ACHN (cell line): ENCODE data around the gene RBM5.

Experiments
- DNase-seq: peaks from one replicate; pipeline ENCODE4 v3.0.0-alpha.2; 2015
- in situ Hi-C: cut with HindIII; loops from 2 replicates; pipeline ENCODE4 v1.10.0; 2017; ENCODE audit warnings: low sequenced_read_pairs, low pct_ligation_motif_present, low pct_unique_long_range_greater_than_20kb

Gene RBM5

DNA sequence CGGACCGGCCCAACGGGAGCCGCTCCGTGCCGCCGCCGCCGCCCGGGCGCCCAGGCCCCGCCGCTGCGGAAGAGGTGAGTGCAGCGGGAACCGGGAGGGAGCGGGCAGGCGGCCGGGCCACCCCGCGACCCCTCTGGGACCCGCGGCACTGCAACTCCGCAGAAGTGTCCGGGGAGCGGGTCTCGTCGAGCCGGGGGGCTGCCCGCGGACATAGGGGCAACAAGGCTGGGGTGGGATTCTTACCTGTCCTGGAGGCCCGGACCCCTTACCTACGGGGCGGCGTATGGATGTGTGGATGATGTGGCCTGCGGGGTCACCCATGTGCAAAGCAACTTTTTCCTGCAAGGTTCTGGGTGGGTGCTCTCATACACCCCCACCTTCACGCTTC is 66.8 kb downstream of the RBM5 start:
- DNase-seq = no peak
- in situ Hi-C loops = no loop called here

DNA sequence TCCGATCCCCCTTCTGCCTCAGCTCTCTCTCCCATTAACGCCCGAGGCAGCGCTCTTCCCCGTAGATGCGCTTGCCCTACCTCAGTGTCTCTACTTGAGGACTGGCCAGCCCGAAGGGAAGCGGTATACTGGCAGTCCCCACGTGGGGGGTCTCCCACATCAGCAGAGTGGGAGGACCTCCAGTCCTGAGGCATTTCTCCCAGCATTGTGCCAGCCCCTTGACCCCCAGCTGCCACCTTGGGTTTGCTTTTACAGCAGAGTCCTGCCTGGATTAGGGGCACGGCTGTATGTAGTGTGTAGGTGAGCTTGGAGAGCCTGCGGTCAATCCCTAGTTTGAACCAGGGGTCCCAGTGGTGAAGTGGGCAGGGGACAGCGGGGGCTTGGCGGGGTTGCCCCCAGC is 67.2 kb downstream of the RBM5 start:
- in situ Hi-C loops = no loop called here
- DNase-seq = peak; percentile 39

- in situ Hi-C loops = no loop called here
- peak; percentile 51 for DNase-seq
Observed at GRCh38 chr3:50156549-50157493, 68.1 kb downstream of the RBM5 start.

- in situ Hi-C loops = no loop called here
- DNase-seq = no peak
Observed at GRCh38 chr3:50157827-50158529, 69.3 kb downstream of the RBM5 start.

DNA sequence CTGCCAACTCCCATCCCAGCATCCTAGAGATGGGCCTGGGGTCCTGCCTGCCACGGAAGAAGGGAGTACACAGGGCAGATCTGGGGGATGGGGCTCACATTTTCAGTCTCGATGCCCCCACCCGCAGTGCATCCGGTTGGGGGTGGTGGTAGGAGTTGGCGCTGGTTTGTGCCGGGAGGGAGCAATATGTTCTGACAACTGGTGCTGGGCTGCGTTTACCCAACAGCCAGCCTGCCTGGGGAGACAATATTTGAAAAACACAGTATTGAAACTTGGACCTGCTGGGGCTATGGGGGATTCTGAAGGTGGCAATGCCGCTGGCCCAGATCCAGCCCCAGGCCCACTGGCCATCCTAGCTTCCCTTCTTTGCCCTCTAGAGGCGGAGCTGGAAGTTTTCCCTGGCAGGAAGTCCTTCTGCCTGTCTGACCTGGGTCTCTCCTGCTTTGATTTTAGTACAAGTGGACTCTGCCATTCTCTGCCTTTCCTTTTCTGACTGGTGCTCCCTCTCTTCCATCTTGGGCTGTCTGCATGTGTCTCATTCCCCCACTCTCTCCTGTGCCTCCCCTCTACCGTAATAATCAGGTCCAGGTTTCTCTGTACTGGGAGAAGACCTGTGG is 69.9 kb downstream of the RBM5 start:
- DNase-seq = no peak
- in situ Hi-C loops = no loop called here

- no peak for DNase-seq
- in situ Hi-C loops = no loop called here
Observed at GRCh38 chr3:50160561-50160983, 71.9 kb downstream of the RBM5 start.

GRCh38 chr3:50161320-50161719 is 72.6 kb downstream of the RBM5 start:
- in situ Hi-C loops = no loop called here

GRCh38 chr3:50162034-50162883 is 73.5 kb downstream of the RBM5 start:
- in situ Hi-C loops = no loop called here
- DNase-seq = no peak

More at GRCh38 chr3:50161320-50161719, 72.6 kb downstream of the RBM5 start:
- DNase-seq = no peak

DNA sequence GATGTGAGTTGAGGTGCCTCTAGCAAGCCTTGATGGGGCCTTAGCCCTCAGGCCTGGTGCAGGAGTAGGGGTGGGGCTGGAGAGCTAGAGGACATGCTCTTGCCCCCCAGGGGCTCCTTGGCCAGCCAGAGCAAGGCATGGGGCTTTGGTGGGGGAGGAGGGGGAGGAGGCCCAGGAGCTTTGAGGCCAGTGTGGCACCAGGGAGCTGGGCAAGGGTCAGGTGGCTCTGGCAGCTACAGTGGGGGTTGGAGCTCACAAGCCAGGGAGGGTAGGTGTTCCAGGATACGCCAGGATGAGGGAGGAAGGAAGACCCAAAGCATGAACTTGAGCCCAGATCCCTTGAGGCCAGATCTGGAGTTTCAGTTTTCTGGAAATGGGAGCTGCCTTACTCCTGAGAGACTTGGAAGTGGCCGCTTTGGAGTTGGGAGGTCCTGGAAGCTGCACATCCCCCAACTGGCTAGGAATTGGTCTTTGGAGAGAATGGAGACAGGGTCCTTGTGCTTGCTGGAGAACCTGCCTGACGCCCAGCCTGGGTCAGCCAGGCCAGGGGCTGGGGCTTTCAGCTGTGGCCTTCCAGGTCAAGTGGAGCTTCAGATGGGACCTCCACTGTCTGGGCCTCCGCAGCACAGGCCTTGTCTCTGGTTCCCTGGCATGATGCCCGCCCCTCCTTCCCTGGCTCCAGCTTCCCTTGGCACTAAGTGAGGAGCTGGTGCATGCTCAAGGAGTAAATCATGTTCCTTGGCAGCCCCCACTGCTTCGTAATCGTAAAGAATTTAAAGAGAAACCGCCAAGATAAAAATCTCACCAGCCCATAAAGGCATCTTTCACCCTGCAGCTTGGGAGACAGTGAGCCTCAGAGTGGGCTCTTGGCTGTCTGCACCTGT is 75.1 kb downstream of the RBM5 start:
- DNase-seq = peak; percentile 89
- in situ Hi-C loops = no loop called here

- in situ Hi-C loops = no loop called here
- no peak for DNase-seq
Observed at GRCh38 chr3:50164481-50164880, 75.8 kb downstream of the RBM5 start.

DNA sequence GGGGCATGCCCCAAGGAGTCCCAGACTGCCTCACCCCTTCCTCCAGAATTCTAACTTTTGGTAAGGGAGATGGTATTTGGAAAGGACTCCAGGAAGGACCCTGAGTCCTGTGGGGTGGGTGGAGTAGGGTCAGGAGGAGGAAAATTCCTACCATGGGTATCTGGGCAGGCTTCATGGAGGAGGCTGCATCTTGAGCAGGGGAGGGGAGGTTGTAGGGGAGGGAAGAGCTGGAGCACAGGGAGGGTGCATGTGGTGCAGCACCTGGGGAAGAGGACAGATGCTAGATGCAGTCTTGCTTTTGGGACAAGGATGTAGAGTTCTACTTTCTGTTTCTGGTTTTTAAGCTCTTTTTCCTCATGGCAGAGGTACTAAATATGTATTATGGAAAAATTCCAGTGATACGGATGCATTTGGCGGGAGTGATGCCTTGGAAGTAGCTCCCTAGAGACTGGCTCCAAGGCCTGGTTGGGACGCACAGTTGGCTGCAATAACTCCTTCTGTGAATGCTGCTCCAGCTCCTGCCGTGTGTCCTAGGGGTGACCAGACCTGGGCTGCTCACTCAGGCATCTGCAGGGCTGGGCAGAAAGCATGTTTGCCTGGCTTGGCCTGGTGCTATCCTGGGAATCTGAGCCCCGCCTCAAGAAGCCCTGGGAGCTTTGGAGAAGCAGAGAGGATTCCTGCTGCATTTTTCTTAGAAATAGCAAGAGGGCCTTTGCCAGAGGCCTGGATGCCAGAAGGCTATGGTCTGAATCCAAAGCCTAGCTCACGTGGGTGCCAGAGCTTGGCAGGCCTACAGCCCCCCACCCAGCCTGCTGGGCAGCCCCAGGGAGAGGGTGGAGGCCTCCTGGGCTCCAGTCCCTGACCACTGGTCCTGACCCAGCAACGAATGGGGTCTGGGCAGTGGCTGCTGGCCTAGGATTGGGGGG is 76.5 kb downstream of the RBM5 start:
- in situ Hi-C loops = no loop called here
- DNase-seq = peak; percentile 66

DNA sequence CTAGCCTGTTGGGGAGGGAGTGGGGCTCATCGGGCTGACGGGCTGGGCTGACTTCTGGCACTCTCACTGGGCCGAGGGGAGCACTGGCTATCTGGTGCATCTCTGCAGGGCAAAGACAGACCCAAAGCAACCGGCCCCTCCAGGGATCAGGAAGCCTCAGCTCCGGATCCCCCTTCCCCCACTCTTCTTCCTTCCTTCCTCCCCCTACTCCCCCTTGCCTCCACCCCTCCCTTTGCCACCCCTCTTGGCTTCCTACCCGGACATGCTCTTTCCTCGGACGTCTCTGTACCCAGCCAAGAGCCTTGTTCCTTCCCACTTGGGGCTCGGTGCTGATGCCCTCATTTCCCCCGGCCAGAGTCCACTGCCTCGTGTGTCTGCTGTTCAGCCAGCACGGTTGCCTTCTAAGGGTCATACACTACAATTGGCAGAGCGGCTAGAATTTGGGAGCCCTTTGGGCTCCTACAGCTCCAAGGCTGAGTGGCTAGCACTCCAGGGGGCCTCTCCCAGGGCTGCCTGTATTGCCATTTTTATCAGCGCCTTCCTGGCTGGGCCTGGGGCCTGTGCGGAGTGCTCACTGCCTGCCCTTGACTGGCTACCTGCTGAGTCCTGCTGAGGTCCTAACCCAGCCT is 77.3 kb downstream of the RBM5 start:
- peak; percentile 52 for DNase-seq
- in situ Hi-C loops = no loop called here

- DNase-seq = peak; percentile 78
- in situ Hi-C loops = no loop called here
Observed at GRCh38 chr3:50166620-50167019, 77.9 kb downstream of the RBM5 start.

GRCh38 chr3:50167069-50167840 is 78.5 kb downstream of the RBM5 start:
- peak; percentile 86 for DNase-seq
- in situ Hi-C loops = no loop called here

GRCh38 chr3:50167841-50168209 is 79.1 kb downstream of the RBM5 start:
- DNase-seq = no peak
- in situ Hi-C loops = no loop called here

- in situ Hi-C loops = no loop called here
- DNase-seq = no peak
Observed at GRCh38 chr3:50168388-50168787, 79.7 kb downstream of the RBM5 start.
